Stimulated activated CD8-positive, alpha-beta memory T cell treated with anti-CD3 and anti-CD28 coated beads, Interleukin-12 subunit alpha, Interleukin-12 subunit beta, amount 100 ng/mL, for 1 hour (primary cell): Measurements from ENCODE around the gene BRPF3.

Source experiments
- DNase-seq: peaks from one replicate; pipeline ENCODE4 v3.0.0-alpha.2; 2020; ENCODE audit warnings: low read depth

Gene BRPF3

GRCh38 chr6:36196113-36196879 is at the start of gene BRPF3:
Gene BRPF3, plus strand, starts transcription at chr6:36196744. Its CDS starts 3,579 bp downstream, at chr6:36200323.
- peak; percentile 52 for DNase-seq

GRCh38 chr6:36147294-36147693 is 49.2 kb upstream of the BRPF3 start:
- DNase-seq = no peak

- DNase-seq = no peak
These were observed 47.1 kb upstream of the BRPF3 start for GRCh38 chr6:36149476-36149875.

DNA sequence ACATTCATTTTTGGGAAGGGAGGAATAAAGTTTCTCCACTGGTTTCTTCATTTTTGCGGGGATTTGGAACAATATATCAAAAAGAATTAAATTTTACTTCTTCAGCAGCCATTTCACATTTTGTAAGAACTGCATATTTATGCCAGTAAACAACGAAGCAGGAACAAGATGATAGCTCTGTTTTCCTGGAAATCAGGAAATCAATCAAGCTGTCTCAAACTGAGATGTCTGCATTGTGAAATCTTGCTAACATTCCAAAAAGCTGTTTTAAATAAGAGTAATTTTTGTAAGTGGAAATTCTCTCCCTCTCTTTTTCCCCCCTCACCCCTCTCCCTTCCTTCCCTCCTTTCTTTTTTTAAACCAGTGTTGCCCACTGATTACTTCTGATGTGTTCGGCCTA is 46.3 kb upstream of the BRPF3 start:
- DNase-seq = no peak

DNA sequence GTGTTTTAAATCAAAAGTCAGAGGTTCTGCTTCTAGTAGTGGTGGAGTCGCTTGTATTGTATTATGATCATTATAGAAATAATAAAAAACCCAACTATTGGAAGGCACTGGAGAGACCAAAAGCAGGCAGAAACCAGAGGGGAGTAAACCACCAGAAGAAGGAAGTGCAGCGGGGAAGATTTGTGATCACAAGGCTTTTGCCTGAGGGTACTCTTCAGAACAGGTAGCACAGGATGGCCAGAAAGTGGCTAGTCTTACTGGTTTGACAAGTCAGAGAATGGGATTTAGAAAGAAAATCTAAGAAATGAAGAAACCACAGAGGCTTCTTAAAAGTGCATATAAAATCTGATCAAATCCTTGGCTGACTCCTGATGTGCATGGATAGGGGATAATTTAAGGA is 42.3 kb upstream of the BRPF3 start:
- DNase-seq = no peak

GRCh38 chr6:36155662-36156061 is 40.9 kb upstream of the BRPF3 start:
- DNase-seq = no peak

DNA sequence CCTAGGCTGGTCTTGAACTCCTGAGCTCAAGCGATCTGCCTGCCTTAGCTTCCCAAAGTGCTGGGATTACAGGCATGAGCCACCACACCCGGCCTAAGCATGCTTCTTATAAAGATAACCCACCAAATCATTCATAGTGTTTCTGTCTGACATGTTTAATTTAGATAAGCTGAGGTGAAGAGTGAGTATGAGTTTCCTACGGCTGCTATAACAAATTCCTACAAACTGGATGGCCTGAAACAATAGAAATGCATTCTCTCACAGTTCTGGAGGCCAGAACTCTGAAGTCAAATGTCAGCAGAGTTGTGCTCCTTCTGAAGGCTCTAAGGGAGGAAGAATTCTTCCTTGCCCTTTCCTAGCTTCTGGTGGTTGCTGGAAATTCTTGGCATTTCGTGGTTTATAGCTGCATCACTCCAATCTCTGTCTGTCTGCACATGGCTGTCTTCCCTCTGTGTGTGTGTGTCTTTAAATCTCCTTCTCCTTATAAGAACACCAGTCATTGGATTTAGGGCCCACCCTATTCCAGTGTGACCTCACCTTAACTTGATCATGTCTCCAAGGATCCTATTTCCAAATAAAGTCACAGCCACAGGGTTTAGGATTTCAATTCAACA is 36.3 kb upstream of the BRPF3 start:
- no peak for DNase-seq

DNA sequence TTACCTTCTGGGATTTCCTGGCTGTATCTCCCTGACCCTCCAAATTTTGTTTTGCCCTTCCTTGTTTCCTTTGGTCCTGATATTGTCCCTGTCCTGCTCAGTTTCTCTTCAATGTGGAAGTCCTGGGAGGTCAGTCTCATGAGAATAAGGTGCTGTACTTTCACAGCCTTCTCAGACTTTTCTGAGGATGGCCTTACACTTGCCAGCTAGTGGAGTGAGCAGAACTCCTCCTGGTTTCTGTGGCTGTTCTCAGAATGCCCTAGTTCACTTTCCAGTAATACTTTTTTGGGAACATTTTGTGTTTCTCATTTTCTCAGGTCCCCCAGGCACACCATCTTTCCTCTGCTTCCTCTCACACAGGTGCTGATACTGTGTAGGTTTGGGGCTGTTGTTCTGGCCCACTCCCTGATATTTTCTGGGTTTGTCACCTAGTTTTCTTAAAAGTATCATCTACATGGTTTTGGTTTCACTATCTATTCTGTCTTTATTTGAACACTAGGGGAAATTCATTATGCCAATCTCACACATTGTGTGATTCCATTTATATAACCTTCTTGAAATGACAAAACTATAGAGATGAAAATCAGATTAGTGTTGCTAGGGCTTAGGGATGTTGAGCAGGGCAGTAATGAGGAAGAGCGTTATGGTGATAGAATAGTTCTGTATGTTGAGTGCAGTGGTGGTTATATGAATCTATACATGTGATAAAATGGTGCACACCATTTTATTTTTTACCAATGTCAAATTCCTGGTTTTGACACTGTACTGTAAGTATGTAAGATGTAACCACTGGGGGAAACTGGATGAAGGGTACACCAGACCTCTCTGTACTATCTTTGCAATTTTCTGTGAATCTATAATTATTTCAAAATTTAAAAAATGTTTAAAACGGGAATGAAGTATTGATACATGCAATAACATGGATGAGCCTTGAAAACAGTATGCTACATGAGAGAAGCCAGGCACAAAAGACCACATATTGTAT is 27.2 kb upstream of the BRPF3 start:
- DNase-seq = no peak

GRCh38 chr6:36170704-36171103 is 25.8 kb upstream of the BRPF3 start:
- DNase-seq = no peak

DNA sequence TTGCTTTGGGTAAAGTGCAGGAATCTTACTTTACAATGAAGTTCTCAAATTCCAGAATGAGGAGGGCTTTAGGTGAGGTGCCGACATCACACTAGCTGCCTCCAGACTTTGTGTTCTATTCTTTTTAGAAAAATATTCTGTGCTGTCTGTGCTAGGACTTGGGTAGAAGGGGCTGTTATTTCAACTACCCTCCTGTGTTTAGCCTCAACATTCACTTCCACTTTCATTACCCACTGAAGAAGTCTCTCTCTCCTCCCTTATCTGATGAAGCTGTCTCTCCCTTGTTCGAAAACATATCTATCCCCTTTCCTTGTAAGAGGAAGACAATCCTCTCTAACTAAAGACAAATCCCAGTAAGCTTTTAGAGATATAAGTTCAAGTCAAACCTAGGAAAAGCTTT is 25.0 kb upstream of the BRPF3 start:
- DNase-seq = no peak

DNA sequence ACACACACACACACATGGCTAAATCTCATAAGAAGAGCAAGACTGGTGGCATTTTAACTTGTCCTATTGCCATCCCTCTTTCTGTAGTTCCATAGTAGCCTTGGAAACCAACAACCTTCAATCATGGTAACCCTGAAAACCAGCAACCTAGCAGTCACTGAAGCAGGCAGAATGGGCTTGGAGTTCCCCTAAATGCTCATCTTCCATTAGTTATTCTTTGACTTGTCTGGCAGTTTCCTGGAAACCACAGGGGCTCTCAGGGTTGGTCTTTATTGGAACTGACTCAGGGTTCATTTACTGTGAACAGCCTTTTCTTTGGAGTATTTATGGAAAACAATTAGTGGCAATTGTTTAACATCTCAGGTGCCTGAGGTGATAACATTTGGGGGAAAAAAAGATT is 19.4 kb upstream of the BRPF3 start:
- DNase-seq = no peak

- no peak for DNase-seq
These were observed 18.0 kb upstream of the BRPF3 start for GRCh38 chr6:36178544-36178943.

DNA sequence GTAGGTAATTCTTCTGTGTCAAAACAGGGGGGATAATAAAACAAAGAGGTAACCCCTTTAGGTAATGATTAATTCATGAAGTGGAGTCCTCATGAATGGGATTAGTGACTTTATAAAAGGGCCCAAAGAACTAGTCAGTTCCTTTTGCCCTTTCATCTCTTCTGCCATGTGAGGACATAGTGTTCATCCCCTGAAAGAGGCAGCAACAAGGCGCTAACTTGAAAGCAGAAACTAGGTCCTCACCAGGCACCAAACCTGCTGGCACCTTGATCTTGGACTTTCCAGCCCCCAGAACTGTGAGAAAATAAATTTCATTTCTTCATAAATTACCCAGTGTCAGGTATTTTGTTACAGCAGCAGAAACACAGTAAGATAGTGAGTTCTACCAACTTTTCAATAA is 16.4 kb upstream of the BRPF3 start:
- DNase-seq = no peak

GRCh38 chr6:36184311-36184710 is 12.2 kb upstream of the BRPF3 start:
- DNase-seq = no peak

DNA sequence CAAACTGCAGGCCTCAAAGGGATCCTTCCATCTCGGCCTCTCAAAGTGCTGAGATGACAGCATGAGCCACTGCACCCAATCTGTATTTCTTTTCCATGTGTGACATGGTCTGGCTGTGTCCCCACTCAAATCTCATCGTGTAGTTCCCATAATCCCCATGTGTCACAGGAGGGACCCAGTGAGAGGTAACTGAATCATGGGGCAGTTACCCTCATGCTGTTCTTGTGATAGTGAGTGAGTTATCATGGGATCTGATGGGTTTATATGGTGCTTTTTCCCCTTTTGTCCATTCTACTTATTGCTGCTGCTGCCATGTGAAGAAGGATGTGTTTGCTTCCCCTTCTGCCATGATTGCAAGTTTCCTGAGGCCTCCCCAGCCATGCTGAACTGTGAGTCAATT is 10.3 kb upstream of the BRPF3 start:
- no peak for DNase-seq

DNA sequence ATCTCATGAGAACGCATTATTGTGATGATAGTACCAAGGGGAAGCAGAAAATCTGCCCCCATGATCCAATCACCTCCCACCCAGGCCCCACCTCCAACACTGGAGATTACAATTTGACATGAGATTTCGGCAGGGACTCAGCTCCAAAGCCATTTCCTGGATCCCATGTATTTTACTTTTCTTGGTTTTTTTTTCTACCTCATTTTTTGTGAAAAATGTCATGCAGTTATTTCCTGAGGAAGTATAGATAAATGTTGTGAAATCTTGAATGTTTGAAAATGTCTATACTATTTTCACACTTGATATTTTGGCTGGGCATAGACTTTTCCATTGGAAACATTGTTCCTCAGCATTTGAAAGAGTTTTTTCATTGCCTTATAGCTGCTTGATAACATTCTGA is 9.1 kb upstream of the BRPF3 start:
- no peak for DNase-seq

DNA sequence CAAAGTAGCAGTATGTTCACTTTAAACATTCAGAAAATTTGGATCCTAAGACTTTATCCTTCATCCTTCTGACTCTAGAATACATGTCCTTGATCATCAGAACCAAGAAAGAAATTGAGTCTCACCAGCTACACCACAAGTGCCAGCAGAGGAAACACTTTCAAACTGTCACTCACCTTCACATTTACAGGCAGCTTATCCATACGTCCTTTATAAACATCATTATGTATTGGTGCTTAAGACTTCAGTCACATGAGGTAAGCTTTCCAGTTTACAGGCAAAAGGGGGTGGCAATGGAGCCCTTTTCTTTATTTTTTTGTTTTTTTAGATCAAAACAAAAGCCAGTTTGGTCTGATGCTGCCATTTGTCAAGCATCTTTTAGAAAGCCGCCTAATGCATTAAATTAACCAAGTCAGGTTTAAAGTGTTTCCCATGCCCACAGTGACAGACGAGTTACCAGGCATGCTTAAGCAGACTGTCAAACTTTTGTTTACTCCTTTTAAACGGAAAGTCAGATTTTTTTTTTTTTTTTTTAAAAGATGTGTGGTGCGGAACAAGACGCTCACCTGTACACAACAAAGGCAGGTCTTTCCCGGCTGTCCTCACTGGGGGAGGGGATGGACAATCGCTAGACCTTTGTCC is 952 bp upstream of the BRPF3 start:
- DNase-seq = peak; percentile 5

GRCh38 chr6:36196880-36197548 is 470 bp downstream of the BRPF3 start:
- peak; percentile 99 for DNase-seq

GRCh38 chr6:36197739-36198221 is 1.2 kb downstream of the BRPF3 start:
- DNase-seq = no peak

- no peak for DNase-seq
These were observed 2.4 kb downstream of the BRPF3 start for GRCh38 chr6:36198986-36199385.

DNA sequence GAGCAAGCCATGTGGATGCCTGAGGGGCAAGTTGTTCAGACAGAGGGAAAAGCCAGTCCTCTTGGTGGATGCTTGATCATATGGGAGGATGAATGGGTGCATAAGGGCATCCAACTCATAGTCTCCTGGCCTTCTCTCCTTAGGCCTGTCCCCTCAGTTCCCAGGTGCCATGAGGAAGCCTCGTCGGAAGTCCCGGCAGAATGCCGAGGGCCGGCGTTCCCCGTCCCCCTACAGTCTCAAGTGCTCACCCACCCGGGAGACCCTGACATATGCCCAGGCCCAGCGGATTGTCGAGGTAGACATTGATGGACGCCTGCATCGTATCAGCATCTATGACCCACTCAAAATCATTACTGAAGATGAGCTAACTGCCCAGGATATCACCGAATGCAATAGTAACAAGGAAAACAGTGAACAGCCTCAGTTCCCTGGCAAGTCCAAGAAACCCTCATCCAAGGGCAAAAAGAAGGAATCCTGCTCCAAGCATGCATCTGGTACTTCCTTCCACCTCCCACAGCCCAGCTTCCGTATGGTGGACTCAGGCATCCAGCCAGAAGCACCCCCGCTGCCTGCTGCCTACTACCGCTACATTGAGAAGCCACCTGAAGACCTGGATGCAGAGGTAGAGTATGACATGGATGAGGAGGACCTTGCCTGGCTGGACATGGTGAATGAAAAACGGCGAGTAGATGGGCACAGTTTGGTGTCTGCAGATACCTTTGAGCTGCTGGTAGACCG is 3.8 kb downstream of the BRPF3 start:
- no peak for DNase-seq
